ENCODE data around the gene LPP. TPM values are rescaled to one million over a fixed set of nuclear protein-coding genes. Genes with fewer than 3 reads are reported as not detected.

The LPP gene
- total RNA-seq, 6 experiments from 2014 or later, result 41.5 to 90.5 (median 69.5) TPM

DNA sequence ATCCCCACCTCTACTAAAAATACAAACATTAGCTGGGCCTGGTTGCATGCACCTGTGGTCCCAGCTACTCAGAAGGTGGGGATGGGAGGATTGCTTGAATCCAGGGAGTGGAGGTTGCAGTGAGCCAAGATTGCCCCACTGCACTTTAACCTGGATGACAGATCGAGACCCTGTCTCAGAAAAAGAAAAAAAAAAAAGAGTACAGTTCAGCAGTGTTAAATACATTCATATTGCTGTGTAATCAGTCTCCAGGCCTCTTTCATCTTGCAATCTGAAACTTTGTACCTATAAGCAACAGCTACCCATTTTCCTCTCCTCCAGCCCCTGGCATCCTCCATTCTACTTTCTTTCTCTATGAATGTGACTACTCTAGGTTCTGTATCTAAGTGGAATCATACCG lies 61.2 kb downstream of the LPP start:
- intact Hi-C loops (cut with DNase I), result no loop called here
- H3K4me1 ChIP-seq, result peaks cover 0 to 19% (median 4%) of the 10 kb centered on the region in 4 donors

DNA sequence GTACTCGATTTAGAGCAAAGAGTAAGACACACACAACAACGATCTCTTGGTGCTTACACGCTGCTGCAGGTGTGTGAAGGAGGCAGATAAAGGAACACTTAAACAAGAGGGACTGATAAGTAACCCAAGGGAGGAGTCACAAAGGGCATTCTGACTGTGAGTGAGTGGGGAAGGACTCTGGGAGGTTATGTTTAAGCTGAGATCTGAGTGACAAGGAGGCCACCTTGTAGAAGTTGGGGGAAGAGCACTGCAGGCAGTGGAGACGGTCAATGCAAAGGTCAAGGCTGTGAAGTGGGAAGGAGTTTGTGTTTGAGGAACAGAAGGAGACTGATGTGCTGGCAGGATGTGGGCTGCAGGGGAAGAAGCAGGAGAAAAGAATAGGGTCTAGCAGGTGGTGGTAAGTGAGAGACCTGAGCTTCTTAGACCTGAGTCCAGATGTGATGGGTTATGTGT lies 63.1 kb downstream of the LPP start:
- TF ChIP-seq, protein P1, sequence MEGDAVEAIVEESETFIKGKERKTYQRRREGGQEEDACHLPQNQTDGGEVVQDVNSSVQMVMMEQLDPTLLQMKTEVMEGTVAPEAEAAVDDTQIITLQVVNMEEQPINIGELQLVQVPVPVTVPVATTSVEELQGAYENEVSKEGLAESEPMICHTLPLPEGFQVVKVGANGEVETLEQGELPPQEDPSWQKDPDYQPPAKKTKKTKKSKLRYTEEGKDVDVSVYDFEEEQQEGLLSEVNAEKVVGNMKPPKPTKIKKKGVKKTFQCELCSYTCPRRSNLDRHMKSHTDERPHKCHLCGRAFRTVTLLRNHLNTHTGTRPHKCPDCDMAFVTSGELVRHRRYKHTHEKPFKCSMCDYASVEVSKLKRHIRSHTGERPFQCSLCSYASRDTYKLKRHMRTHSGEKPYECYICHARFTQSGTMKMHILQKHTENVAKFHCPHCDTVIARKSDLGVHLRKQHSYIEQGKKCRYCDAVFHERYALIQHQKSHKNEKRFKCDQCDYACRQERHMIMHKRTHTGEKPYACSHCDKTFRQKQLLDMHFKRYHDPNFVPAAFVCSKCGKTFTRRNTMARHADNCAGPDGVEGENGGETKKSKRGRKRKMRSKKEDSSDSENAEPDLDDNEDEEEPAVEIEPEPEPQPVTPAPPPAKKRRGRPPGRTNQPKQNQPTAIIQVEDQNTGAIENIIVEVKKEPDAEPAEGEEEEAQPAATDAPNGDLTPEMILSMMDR (IDR thresholded peaks at IDR 0.05), result no peak
- no peak for TF ChIP-seq POLR2A (IDR thresholded peaks at IDR 0.05)
- 73% methylated on average over 4 of the region's 4 CpGs for WGBS (ENCODE audit: insufficient coverage, low coverage, low lambda C conversion rate, missing lambda C conversion rate)
- Histone ChIP-seq H3K36me3 (no peaks in the 10 kb centered on the region), H3K9me3 (no peaks in the 10 kb centered on the region), H3K27me3 (no peaks in the 10 kb centered on the region), H3K27ac (no peak overlapping the region), H3K4me3 (no peak overlapping the region), H3K4me1 (peaks cover 0 to 22% (median 8%) of the 10 kb centered on the region in 4 donors)
- no peak for ATAC-seq
- DNase-seq, result no peak
- intact Hi-C loops (cut with DNase I), result no loop called here

More for the DNA sequence above, 61.2 kb downstream of the LPP start:
- Histone ChIP-seq H3K27ac (no peak overlapping the region), H3K9me3 (no peaks in the 10 kb centered on the region), H3K36me3 (peaks cover 0 to 3% (median 0%) of the 10 kb centered on the region in 4 donors), H3K27me3 (no peaks in the 10 kb centered on the region), H3K4me3 (no peak overlapping the region)
- DNase-seq (no peak), ATAC-seq (no peak)
- no peak for TF ChIP-seq POLR2A (IDR thresholded peaks at IDR 0.05)
- TF ChIP-seq, protein P1 (IDR thresholded peaks at IDR 0.05), result no peak
- WGBS (ENCODE audit: insufficient coverage, low coverage, low lambda C conversion rate, missing lambda C conversion rate), result 75% methylated on average over 2 of the region's 2 CpGs

DNA sequence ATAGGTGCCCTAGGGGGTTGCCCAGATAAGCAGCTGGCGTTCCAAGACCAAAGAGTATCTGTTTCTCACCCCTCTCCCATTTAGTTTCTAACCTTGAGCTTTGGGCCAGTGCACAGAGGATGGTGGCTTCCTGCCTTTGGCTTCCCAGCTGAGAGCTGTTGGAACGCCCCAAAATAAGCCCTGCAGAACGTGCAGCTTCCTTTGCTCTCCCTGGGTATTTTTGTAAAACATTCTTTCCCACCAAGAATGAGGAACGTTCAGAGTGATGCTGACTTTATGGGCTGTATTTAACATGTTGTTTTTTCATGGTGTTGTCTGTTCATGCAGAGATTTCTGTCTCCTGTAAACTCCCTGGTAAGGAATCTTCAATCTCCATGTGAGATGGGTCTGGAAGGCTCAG lies 63.8 kb downstream of the LPP start:
- Histone ChIP-seq H3K27ac (no peak overlapping the region), H3K4me1 (peaks cover 0 to 21% (median 6%) of the 10 kb centered on the region in 4 donors), H3K36me3 (no peaks in the 10 kb centered on the region), H3K27me3 (no peaks in the 10 kb centered on the region), H3K4me3 (no peak overlapping the region), H3K9me3 (no peaks in the 10 kb centered on the region)
- WGBS (ENCODE audit: insufficient coverage, low coverage, low lambda C conversion rate, missing lambda C conversion rate), result 58% methylated on average over 4 of the region's 4 CpGs
- DNase-seq (no peak), ATAC-seq (no peak)
- TF ChIP-seq, protein P1 (IDR thresholded peaks at IDR 0.05), result no peak
- no peak for TF ChIP-seq POLR2A (IDR thresholded peaks at IDR 0.05)
- intact Hi-C loops (cut with DNase I), result no loop called here

DNA sequence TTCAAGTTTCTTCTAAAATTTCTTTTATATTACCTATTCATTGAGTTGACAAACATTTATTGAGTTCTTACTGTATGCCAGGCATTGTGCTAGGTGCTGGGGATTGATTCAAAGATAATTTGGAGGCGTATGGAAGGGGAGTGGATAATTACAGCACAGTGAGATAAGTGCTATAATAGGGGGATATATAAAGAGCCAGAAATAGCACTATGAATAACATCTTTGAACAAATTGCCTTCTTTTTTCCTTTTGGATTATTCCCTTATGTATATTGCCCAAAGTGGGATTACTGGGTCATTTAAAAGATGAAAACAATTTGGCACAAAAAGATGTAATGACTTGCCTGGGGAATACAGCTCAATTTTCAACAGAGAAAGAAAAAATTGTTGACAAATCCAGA lies 64.6 kb downstream of the LPP start:
- Histone ChIP-seq H3K36me3 (no peaks in the 10 kb centered on the region), H3K9me3 (no peaks in the 10 kb centered on the region), H3K4me1 (peaks cover 0 to 23% (median 6%) of the 10 kb centered on the region in 4 donors), H3K4me3 (no peak overlapping the region), H3K27me3 (no peaks in the 10 kb centered on the region), H3K27ac (no peak overlapping the region)
- no peak for DNase-seq
- 100% methylated on average over 1 of the region's 1 CpG for WGBS (ENCODE audit: insufficient coverage, low coverage, low lambda C conversion rate, missing lambda C conversion rate)
- no peak for ATAC-seq
- intact Hi-C loops (cut with DNase I), result no loop called here
- TF ChIP-seq, protein P1 (IDR thresholded peaks at IDR 0.05), result no peak
- no peak for TF ChIP-seq POLR2A (IDR thresholded peaks at IDR 0.05)

DNA sequence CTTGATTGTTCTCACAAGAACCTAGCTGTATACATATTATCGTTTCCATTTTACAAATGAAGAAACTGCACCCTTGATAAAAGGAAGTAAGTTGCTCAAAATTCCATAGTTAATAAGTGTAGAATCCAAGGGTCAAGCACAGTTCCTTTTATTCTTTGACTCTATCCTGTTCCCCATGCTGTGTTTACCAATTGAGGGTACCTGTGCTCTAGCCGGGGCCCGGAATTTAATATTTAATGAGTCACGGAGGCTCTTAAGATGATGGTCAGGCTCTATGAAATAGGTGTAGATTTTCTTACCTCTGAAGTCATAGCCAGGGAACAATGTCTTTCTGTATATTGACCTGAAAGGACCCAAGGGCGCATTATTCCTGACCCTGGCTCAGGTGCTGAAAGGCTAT lies 65.2 kb downstream of the LPP start:
- Histone ChIP-seq H3K27me3 (no peaks in the 10 kb centered on the region), H3K4me3 (no peak overlapping the region), H3K36me3 (no peaks in the 10 kb centered on the region), H3K27ac (no peak overlapping the region), H3K4me1 (peaks cover 0 to 25% (median 6%) of the 10 kb centered on the region in 4 donors), H3K9me3 (no peaks in the 10 kb centered on the region)
- ATAC-seq (no peak), DNase-seq (no peak)
- intact Hi-C loops (cut with DNase I), result no loop called here
- WGBS (ENCODE audit: insufficient coverage, low coverage, low lambda C conversion rate, missing lambda C conversion rate), result 86% methylated on average over 4 of the region's 5 CpGs
- TF ChIP-seq, protein P1 (IDR thresholded peaks at IDR 0.05), result no peak
- TF ChIP-seq POLR2A (IDR thresholded peaks at IDR 0.05), result no peak

All from right lobe of liver (tissue), 6 donors.